Epithelial cell of esophagus (primary cell): ENCODE measurements around the gene MALL.
"Not testable (repeated sequence)": the region's sequence is repeated elsewhere in the genome, so short reads cannot be mapped to it uniquely, and the experiment has no call there.

Experiments
- DNase-seq: peaks from one replicate; pipeline ENCODE4 v3.0.0; 2010; ENCODE audit warnings: low read depth
- H3K4me3 ChIP-seq: 2 replicates; pipeline ENCODE4 v1.5.1; 2011; ENCODE audit warnings: mild to moderate bottlenecking, low read length, control low read depth

Gene MALL

DNA sequence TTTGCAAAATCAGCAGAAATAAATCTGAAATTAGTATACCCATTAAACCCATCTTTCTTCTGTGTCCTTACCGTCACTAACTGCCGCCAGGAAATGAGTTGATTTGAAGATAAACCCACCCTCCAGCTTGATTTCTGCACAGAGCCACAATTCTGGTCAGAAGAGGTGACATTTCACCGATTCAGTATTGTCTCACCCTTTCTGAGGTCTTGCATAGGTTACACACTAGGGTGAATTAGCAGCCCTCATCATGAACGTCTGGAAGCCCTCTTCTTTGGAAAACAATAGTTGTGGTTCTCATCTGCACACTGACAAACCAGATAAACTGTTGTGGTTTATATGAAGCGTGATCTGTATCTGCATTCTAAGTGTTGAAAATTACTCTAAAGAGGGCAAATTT, 61.9 kb downstream of the MALL start:
- H3K4me3 ChIP-seq, DNase-seq: not testable (repeated sequence)

DNA sequence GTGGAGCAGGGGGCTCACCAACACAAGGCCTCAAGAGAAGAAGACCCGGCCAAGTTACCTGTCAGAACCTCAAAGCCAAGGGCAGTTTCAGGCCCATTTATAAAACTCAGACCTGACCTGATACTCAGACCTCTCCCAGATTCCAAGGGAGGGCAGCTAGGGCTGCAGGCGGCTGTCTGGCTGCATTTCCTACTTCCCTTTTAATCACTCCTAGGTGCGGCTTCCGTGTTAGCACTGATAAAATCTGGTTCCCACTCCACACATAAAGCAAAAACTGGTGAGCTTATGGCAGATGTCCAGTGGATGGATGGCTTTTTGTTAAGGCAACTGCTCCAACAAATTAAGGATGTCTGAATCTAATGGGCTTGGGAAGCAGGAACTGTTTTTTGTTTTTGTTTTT, 63.5 kb downstream of the MALL start:
- DNase-seq = not testable (repeated sequence)

DNA sequence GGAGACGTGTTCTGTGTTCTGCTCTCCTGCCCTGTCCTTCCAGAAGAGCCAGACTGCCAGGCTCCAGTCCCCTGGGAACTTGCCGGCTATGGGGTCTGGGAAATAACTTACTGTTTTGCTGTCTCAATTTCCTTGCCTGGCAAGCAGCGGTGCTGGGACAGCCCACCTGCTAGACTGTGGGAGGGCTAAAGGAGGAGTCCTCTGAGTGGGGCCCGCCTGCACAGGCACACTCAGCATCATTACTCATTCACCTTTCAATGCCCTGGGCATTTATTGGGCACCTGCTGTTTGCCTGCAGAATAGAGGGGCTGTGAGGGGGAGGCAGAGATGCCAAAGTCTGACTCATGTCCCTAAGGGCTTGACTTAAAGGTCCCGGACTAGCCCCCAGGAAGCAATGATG, 65.4 kb downstream of the MALL start:
- not testable (repeated sequence) for DNase-seq, H3K4me3 ChIP-seq

More for the DNA sequence above, 63.5 kb downstream of the MALL start:
- not testable (repeated sequence) for H3K4me3 ChIP-seq

DNA sequence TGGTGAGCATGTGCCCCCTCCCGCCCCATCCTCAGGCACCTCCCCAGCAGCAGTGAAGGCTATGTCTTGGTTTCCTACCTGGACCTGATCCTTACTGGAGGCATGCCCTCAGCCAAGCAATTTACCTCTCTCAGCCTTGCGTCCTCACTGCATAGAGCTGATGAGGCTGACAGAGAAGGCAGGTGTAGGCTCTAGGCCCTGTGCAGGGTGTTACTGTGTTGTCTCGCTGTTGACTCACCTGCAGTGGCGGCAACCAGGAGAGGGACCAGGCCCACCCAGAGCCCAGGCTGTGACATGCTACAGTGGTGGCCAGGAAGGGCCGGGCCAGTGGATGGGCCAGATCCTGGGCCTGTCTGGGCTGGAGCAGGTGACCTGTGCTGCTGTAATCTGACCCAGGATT, 65.9 kb downstream of the MALL start:
- not testable (repeated sequence) for DNase-seq, H3K4me3 ChIP-seq

DNA sequence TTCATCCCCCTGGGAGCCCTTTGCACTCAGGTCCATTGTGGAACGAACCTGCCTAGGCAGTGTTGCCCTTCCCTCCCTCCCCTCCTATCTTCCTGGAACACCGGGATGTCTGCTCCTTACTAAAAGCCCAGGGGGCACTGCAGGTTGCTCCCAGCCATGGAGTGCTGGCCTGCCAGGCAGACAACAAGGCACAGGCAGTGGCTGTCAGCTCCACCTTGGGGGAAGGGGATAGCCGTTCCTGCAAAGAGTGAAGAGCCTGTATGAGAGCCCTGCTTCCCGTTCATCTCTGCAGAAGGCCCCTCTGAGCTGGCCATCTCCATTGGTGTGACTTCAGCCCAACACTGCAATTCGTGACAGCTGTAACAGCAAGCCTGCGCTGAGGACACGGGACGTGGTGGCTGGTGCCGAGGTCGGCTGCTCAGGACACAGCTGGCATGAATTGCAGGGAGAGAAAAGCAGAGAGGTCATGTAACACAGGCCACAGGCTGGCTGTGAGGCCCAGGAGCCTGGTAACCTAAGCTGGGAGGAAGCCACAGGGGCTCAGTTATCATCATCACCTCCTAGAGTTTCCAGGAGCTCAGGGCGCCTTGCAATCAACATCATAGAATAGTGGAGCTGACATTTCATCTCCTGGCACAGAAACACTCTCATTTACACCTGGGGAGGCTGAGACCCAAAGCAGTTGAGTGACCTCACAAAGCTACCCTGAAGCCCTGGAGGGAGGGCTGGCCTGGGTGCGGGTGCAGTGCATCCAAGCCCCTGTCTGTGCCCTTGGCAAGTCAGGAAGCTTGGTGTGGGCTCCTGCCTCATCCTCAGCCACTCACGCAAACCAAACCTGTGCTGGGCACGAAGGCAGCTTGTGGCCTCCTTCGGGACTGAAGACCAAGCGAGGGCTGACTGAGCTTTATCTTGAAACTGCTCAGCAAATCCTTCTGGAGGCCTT, 67.1 kb downstream of the MALL start:
- DNase-seq, H3K4me3 ChIP-seq: not testable (repeated sequence)

DNA sequence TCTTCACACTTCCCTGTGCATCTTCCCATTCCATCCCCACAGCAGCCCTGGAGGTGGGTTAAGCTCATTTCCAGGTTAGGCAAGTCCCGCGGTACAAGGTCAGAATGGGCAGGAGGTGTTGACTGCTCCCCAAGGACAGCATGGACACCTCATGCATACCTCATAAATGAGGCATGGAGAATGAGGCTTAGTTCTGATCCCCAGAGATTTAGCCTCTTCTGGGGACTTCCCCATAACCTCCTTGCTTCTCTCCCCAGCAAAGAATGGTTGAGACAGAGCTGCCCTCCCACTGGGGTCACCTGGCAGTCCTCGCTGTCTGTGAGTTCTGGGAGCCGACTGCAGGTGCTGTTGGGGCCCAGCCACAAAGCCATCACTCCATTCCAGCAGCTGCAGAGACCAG, 68.4 kb downstream of the MALL start:
- not testable (repeated sequence) for H3K4me3 ChIP-seq, DNase-seq

DNA sequence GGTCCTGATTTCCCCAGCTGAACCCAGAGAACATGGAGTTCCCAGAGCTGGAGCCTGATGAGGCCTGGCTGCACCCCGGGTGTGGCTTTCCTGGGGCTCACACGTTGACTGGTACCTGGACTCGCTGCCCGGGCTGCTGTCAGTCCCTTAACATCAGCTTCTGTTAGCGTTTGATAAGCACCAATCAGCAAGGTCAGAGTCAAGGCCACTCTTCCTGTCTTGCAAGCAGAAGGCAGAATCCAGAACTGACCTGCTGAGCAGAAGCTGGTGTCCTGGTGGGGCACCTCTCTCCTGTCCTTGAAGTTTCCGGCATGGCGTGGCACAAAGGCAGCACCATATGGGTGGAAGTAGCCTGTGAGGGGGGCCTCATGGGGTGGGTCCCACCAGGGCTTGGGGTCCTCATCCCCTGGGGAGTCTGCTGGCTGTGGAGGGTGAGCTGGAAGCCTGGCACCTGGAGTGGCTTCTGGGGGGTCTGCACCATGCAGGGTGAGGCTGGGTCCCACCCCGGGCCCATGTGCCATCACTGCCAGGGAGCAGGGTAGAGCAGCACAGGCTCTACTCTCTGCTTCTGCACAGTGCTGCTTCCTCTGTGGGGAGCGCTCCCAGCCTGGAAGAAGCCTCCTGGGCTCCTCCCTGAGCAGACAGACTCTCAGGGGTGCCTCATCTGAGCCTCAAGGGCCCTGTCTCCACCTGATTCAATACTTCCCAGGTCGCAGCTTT, 73.5 kb downstream of the MALL start:
- not testable (repeated sequence) for H3K4me3 ChIP-seq, DNase-seq

DNA sequence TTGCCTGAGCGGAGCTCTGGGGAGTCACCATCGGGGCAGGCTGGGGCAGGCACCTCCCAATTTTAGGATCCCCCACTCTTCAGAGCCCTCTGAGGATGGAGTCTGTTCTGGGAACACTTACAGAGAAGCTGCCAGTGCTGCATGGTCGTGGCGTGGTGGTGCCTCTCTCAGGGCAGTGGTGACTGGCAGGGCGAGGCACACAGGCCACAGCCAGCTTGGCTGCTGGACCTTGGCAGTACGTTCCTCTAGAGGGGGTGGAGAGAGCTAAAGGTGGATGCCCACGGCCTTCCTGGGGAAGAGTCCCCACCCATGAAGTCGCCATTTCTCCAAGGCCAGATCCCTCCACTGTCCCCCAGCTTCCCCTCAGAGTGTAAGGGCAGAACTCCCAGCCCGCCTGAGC, 78.3 kb downstream of the MALL start:
- not testable (repeated sequence) for DNase-seq, H3K4me3 ChIP-seq

DNA sequence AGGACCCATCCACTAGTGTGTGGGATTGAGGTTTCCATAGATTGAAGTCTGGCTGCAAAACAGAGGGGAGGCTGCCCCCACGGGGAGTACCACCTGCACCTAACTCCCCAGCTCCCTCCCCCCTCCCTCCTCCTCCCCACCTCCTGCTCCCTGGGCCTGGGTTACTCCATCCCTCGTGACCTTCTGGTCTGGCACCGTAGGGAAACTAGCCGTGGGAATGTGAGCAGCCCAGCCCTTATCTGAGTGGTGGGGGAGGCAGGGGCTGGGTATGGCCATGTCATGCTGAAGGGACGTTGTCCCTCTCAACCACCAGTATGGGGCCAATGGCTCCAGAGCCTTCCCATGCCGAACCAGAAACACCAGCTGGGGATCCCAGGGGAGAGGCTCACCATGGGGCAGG, 80.2 kb downstream of the MALL start:
- not testable (repeated sequence) for DNase-seq, H3K4me3 ChIP-seq

DNA sequence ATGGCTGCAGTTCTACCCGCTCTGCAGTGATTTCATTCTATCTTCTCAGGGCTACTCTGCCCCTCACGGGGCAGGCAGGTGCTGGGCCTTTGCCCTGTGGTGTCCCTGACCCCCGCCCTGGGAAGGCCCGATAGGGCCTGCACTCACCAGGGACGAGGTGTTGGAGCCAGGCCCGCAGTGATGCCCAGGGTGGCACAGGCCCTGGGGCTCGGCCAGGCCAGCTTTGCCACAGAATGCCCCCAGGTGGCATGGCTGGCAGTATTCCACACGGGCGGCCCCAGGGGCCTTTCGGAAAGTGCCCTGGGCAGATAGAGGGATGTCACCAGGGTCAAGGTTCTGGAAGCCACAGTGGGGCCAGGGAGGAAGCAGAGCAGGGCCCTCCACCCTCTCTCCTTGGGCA, 80.7 kb downstream of the MALL start:
- DNase-seq = not testable (repeated sequence)

More for the DNA sequence above, 80.7 kb downstream of the MALL start:
- H3K4me3 ChIP-seq = not testable (repeated sequence)
